Activated CD4-positive, alpha-beta T cell treated with anti-CD3 and anti-CD28 coated beads, Interleukin-2, amount 50 U/mL, for 4 hours (primary cell): ENCODE measurements around the gene MLLT3.

Experiments used
- DNase-seq, 2 experiments: peaks; one replicate each; pipeline ENCODE4 v3.0.0-alpha.2; 2020

The MLLT3 gene

GRCh38 chr9:20507431-20507830, 114.9 kb downstream of the MLLT3 start:
- no peak for DNase-seq

GRCh38 chr9:20506099-20506900, 116.0 kb downstream of the MLLT3 start:
- DNase-seq, result no peak

GRCh38 chr9:20505574-20505973, 116.7 kb downstream of the MLLT3 start:
- no peak for DNase-seq

GRCh38 chr9:20504930-20505329, 117.4 kb downstream of the MLLT3 start:
- no peak for DNase-seq

- no peak for DNase-seq
Observed at GRCh38 chr9:20500101-20500500, 122.2 kb downstream of the MLLT3 start.

GRCh38 chr9:20499013-20499412, 123.3 kb downstream of the MLLT3 start:
- DNase-seq, result no peak

- no peak for DNase-seq
Observed at GRCh38 chr9:20496328-20496727, 126.0 kb downstream of the MLLT3 start.

- no peak for DNase-seq
Observed at GRCh38 chr9:20495098-20495497, 127.2 kb downstream of the MLLT3 start.

- DNase-seq, result no peak
Observed at GRCh38 chr9:20494035-20494434, 128.3 kb downstream of the MLLT3 start.

GRCh38 chr9:20492772-20493171, 129.5 kb downstream of the MLLT3 start:
- no peak for DNase-seq

- DNase-seq, result no peak
Observed at GRCh38 chr9:20491612-20492011, 130.7 kb downstream of the MLLT3 start.

GRCh38 chr9:20490246-20490834, 132.0 kb downstream of the MLLT3 start:
- DNase-seq, result no peak

GRCh38 chr9:20488691-20489090, 133.6 kb downstream of the MLLT3 start:
- no peak for DNase-seq

GRCh38 chr9:20486552-20486951, 135.7 kb downstream of the MLLT3 start:
- DNase-seq, result no peak

- no peak for DNase-seq
Observed at GRCh38 chr9:20481437-20481836, 140.9 kb downstream of the MLLT3 start.

- no peak for DNase-seq
Observed at GRCh38 chr9:20480249-20480648, 142.1 kb downstream of the MLLT3 start.

GRCh38 chr9:20479419-20480155, 142.7 kb downstream of the MLLT3 start:
- DNase-seq, result no peak

GRCh38 chr9:20478786-20479185, 143.5 kb downstream of the MLLT3 start:
- DNase-seq, result no peak

- no peak for DNase-seq
Observed at GRCh38 chr9:20477940-20478620, 144.2 kb downstream of the MLLT3 start.

- no peak for DNase-seq
Observed at GRCh38 chr9:20476912-20477521, 145.3 kb downstream of the MLLT3 start.

GRCh38 chr9:20474496-20474895, 147.8 kb downstream of the MLLT3 start:
- no peak for DNase-seq

GRCh38 chr9:20473515-20474013, 148.7 kb downstream of the MLLT3 start:
- DNase-seq, result no peak
